Heart left ventricle (tissue), 16 donors: ENCODE measurements around the gene WNK3. TPM values are rescaled to one million over a fixed set of nuclear protein-coding genes. Genes with fewer than 3 reads are reported as not detected.

Experiments used
- ATAC-seq, 4 donors: fragments of 200-7000 bp; cut with Tn5 transposase; one replicate each; pipeline ENCODE4 v1.9.1; 2020 to 2022; ENCODE audit warnings: moderate library complexity in 4 of 4, mild to moderate bottlenecking in 3 of 4, moderate number of reproducible peaks in 1 of 4
- DNase-seq, 5 donors: peaks; one replicate each; pipeline ENCODE4 v3.0.0-alpha.2; 2020
- H3K27ac ChIP-seq, 12 donors: fragments of 200-600 bp; sonication (generic) in 4 of 12; one replicate each; pipeline versions ENCODE4 v1.5.0 to v1.8.0; 2016 to 2022; ENCODE audit warnings: mild to moderate bottlenecking in 2 of 12
- H3K27me3 ChIP-seq, 9 donors: fragments of 200-600 bp; sonication (generic) in 2 of 9; one replicate each; pipeline versions ENCODE4 v1.5.1 to v1.8.0; 2016 to 2022; ENCODE audit warnings: mild to moderate bottlenecking in 3 of 9
- H3K36me3 ChIP-seq, 9 donors: fragments of 200-600 bp; sonication (generic) in 2 of 9; one replicate each; pipeline versions ENCODE4 v1.5.0 to v1.8.0; 2018 to 2022; ENCODE audit warnings: mild to moderate bottlenecking in 2 of 9
- H3K4me1 ChIP-seq, 12 donors: fragments of 200-600 bp; sonication (generic) in 4 of 12; one replicate each; pipeline versions ENCODE4 v1.5.0 to v1.8.0; 2016 to 2022; ENCODE audit warnings: mild to moderate bottlenecking in 3 of 12
- H3K4me3 ChIP-seq, 12 donors: fragments of 200-600 bp; sonication (generic) in 4 of 12; one replicate each; pipeline versions ENCODE4 v1.5.0 to v1.8.0; 2017 to 2022; ENCODE audit warnings: mild to moderate bottlenecking in 9 of 12, moderate library complexity in 4 of 12
- H3K9me3 ChIP-seq, 12 donors: fragments of 200-600 bp; sonication (generic) in 4 of 12; one replicate each; pipeline versions ENCODE4 v1.5.0 to v1.8.0; 2016 to 2022; ENCODE audit warnings: mild to moderate bottlenecking in 1 of 12
- POLR2A ChIP-seq, 2 donors: fragments of 450-650 bp; IDR thresholded peaks; one replicate each; pipeline ENCODE4 v1.6.1; 2017; ENCODE audit warnings: antibody characterized with exemption in 2 of 2, mild to moderate bottlenecking in 2 of 2, moderate library complexity in 2 of 2
- WGBS, 4 donors: extraction: QIAGEN DNeasy Blood & Tissue Kit in 2 of 4; methylation state at CpG; one replicate each; pipeline versions ENCODE4 v1.1.5 to v1.1.7; 2013 to 2018; 5-methylcytosine and 5-hydroxymethylcytosine counted together
- intact Hi-C, 10 donors: fragments of 100-400 bp; cut with DNase I; formaldehyde crosslinking; loops; one replicate each; pipeline versions ENCODE4 v1.11.1 to v1.14.2; 2022
- polyA plus RNA-seq, 2 donors: library from polyadenylated mRNA; stranded (reverse); fragments of 200-250 nt; gene quantifications; one replicate each; pipeline ENCODE4 v1.2.3, GENCODE V29; 2013
- total RNA-seq, 9 donors: library from RNA; depleted of rRNA in 2 of 9; stranded (reverse); fragments of >200 nt in 2 of 9; fragmentation: NEBNext Ultra II Directional in 3 of 9; extraction: Animal tissue kit (Norgen Biotek cat#: 25700) in 3 of 9; gene quantifications; one replicate each; pipeline versions ENCODE4 v1.1.0 to v1.2.4, GENCODE V29; 2016 to 2023
- TF ChIP-seq, protein P1 (sequence below), 12 donors: fragments of 200-600 bp; sonication (generic) in 4 of 12; IDR thresholded peaks; one replicate each; pipeline versions ENCODE4 v1.5.0 to v1.8.0; 2018 to 2022; ENCODE audit warnings: antibody characterized with exemption in 12 of 12, mild to moderate bottlenecking in 5 of 12
- donor health status: ischemic (EF 13 %, LVEDD 7.1; RV severe dilation, severe dysfunction).
- donor health status: healthy with polysubstance abuse.
- donor health status: DM: no; HTN: yes; CAD: no.
- donor health status: DM: no; HTN: no; CAD: no.
- donor health status: ischemic (EF 25% LVEDD 6.9; RV normal size, moderate dysfunction).
- donor health status: ischemic (EF 25% LVEDD 5.7; RV mildly dilated, moderate dysfunction).
- donor health status: healthy.
- donor health status: DM: yes; HTN: yes; CAD: no.
- donor health status: ischemic (EF 35%, LVEDD 5.7; RV mildly dilated, moderate dysfunction).
- donor health status: nonischemic (EF 11% LVEDD 7.7; RV severe dilation, severe dysfunction).
- donor health status: DM: yes; HTN: yes; CAD: no.
- donor health status: PGD.
- donor health status: ischemic (EF 29% LVEDD 5.4; RV normal size, mild dysfunction).
- donor health status: nonischemic (EF 23%, LVEDD 6.1; RV moderate dilation, normal function).

WNK3 gene
- total and polyA plus RNA-seq, 11 donors: 0.19 to 2.1 (median 0.67) TPM

DNA sequence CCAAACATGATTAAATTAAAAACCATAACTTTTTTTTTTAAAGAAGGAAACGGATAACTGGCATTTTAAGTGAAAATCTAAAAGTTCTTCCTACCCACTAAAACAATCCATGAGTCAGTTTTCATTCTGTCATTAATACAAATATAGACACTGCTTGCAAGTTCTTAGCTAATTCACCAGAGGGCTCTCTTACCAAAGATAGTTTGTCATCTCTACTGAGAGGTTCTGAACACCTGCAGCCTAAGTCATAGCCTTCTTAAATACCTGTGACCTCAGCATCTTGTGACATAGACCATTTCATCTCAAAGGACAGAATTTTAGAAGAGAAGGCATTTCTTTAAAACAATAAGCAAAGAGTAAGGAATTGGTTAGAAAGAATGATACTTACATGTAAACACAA is 109.5 kb downstream of the WNK3 start:
- no peaks in the 10 kb centered on the region for H3K9me3 ChIP-seq
- WGBS, 4 donors: 40 to 71% (median 48%) methylated on average over 1 of the region's 1 CpG
- H3K27ac ChIP-seq: no peak overlapping the region
- peaks cover 0 to 6% (median 0%) of the 10 kb centered on the region in 9 donors for H3K27me3 ChIP-seq
- DNase-seq: no peak
- H3K4me1 ChIP-seq: no peaks in the 10 kb centered on the region
- TF ChIP-seq POLR2A (IDR thresholded peaks at IDR 0.05): no peak
- TF ChIP-seq, protein P1, sequence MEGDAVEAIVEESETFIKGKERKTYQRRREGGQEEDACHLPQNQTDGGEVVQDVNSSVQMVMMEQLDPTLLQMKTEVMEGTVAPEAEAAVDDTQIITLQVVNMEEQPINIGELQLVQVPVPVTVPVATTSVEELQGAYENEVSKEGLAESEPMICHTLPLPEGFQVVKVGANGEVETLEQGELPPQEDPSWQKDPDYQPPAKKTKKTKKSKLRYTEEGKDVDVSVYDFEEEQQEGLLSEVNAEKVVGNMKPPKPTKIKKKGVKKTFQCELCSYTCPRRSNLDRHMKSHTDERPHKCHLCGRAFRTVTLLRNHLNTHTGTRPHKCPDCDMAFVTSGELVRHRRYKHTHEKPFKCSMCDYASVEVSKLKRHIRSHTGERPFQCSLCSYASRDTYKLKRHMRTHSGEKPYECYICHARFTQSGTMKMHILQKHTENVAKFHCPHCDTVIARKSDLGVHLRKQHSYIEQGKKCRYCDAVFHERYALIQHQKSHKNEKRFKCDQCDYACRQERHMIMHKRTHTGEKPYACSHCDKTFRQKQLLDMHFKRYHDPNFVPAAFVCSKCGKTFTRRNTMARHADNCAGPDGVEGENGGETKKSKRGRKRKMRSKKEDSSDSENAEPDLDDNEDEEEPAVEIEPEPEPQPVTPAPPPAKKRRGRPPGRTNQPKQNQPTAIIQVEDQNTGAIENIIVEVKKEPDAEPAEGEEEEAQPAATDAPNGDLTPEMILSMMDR (IDR thresholded peaks at IDR 0.05): peak in 7 of 12 donors; percentile 17 to 43 (median 30)
- ATAC-seq: peak in 2 of 4 donors; percentile 44 to 76
- H3K36me3 ChIP-seq: no peaks in the 10 kb centered on the region
- no peak overlapping the region for H3K4me3 ChIP-seq
- intact Hi-C loops: loop anchor here in 2 of 10 donors (10.0 kb wide), 1 partner anchor 806 kb away; no protein-coding TSS in a partner anchor

DNA sequence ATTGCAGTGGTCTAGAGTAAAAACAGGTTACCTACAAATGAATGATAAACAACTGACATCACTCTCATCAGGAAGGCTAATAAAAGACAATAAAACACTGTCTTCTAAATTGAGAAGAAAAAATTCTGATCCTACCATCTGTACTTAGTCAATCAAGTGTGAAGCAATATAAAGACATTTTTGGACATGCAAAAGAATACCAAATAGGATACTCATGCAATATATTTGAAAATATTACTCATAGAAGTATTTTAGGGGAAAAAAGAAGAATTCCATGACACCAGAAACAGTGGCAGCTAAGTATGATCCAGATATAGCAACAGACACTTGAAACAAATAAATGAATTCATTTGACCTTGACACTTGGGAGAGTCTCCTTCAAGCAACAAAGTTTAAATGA is 111.0 kb downstream of the WNK3 start:
- Histone ChIP-seq H3K27ac (no peak overlapping the region), H3K4me1 (no peaks in the 10 kb centered on the region), H3K9me3 (no peaks in the 10 kb centered on the region), H3K36me3 (no peaks in the 10 kb centered on the region), H3K4me3 (no peak overlapping the region), H3K27me3 (peaks cover 0 to 12% (median 0%) of the 10 kb centered on the region in 9 donors)
- TF ChIP-seq, protein P1 (IDR thresholded peaks at IDR 0.05): no peak
- no peak for TF ChIP-seq POLR2A (IDR thresholded peaks at IDR 0.05)
- intact Hi-C loops: loop anchor here in 2 of 10 donors (10.0 kb wide), 1 partner anchor 808 kb away; no protein-coding TSS in a partner anchor
- no peak for DNase-seq
- ATAC-seq: no peak

GRCh38 chrX:54238588-54238987 is 119.3 kb downstream of the WNK3 start:
- TF ChIP-seq, protein P1 (IDR thresholded peaks at IDR 0.05): no peak
- TF ChIP-seq POLR2A (IDR thresholded peaks at IDR 0.05): no peak
- Histone ChIP-seq H3K4me3 (no peak overlapping the region), H3K36me3 (no peaks in the 10 kb centered on the region), H3K27me3 (peaks cover 0 to 6% (median 0%) of the 10 kb centered on the region in 9 donors), H3K9me3 (peaks cover 0 to 10% (median 0%) of the 10 kb centered on the region in 12 donors), H3K27ac (no peak overlapping the region), H3K4me1 (no peaks in the 10 kb centered on the region)
- 94 to 99% (median 98%) methylated on average over 4 of the region's 4 CpGs for WGBS, 4 donors
- DNase-seq (no peak), ATAC-seq (no peak)
- intact Hi-C loops: no loop called here

GRCh38 chrX:54237014-54237413 is 120.8 kb downstream of the WNK3 start:
- intact Hi-C loops: no loop called here
- 51 to 72% (median 60%) methylated on average over 4 of the region's 4 CpGs for WGBS, 4 donors

More at GRCh38 chrX:54237014-54237413, 120.8 kb downstream of the WNK3 start:
- DNase-seq: no peak
- Histone ChIP-seq H3K27me3 (peaks cover 0 to under 1% (median 0%) of the 10 kb centered on the region in 9 donors), H3K4me3 (no peak overlapping the region), H3K27ac (no peak overlapping the region), H3K9me3 (peaks cover 0 to 10% (median 0%) of the 10 kb centered on the region in 12 donors), H3K36me3 (no peaks in the 10 kb centered on the region), H3K4me1 (no peaks in the 10 kb centered on the region)
- TF ChIP-seq POLR2A (IDR thresholded peaks at IDR 0.05): no peak
- TF ChIP-seq, protein P1 (IDR thresholded peaks at IDR 0.05): no peak
- no peak for ATAC-seq
